Bronchial epithelial cell (primary cell): ENCODE data around the gene RHD. TPM values are rescaled to one million over a fixed set of nuclear protein-coding genes. Genes with fewer than 3 reads are reported as not detected.
"Not testable (repeated sequence)": the region's sequence is repeated elsewhere in the genome, so short reads cannot be mapped to it uniquely, and the experiment has no call there.

ENCODE experiments used
- DNase-seq: peaks from one replicate; pipeline ENCODE4 v3.0.0-alpha.2; 2010; ENCODE audit warnings: low read depth
- FAIRE-seq: peaks from 2 replicates; lab custom pipeline; 2011; peaks lifted over from hg19 to GRCh38; lab: Jason Lieb, UNC
- H3K27me3 ChIP-seq: 2 replicates; pipeline ENCODE4 v1.5.1; 2011; ENCODE audit warnings: low read length; ENCODE audit not compliant: control insufficient read depth, insufficient read depth
- H3K36me3 ChIP-seq: 2 replicates; pipeline ENCODE4 v1.5.1; 2011; ENCODE audit warnings: low read length; ENCODE audit not compliant: control insufficient read depth, insufficient read depth
- H3K4me3 ChIP-seq: 2 replicates; pipeline ENCODE4 v1.5.1; 2011; ENCODE audit warnings: mild to moderate bottlenecking, low read depth, low read length, control low read depth
- CTCF ChIP-seq: IDR thresholded peaks from 2 replicates; pipeline ENCODE4 v1.5.1; 2011; ENCODE audit warnings: mild to moderate bottlenecking, moderate library complexity, low read length, control low read depth, inconsistent platforms; ENCODE audit not compliant: insufficient read depth, severe bottlenecking
- total RNA-seq: library from RNA; depleted of rRNA; stranded (reverse); fragments of >200 nt; gene quantifications from 2 replicates; pipeline ENCODE4 v1.2.1, GENCODE V29; 2014

RHD gene
- total RNA-seq, 1 donor from 2014 or later, result not detected

- not testable (repeated sequence) for H3K27me3 ChIP-seq, H3K36me3 ChIP-seq, FAIRE-seq, H3K4me3 ChIP-seq, DNase-seq
These were observed 40.6 kb downstream of the RHD start for GRCh38 chr1:25312806-25313470.

GRCh38 chr1:25320314-25320938 is 48.1 kb downstream of the RHD start:
- FAIRE-seq, H3K27me3 ChIP-seq, H3K4me3 ChIP-seq, DNase-seq, H3K36me3 ChIP-seq: not testable (repeated sequence)

GRCh38 chr1:25322127-25322526 is 49.8 kb downstream of the RHD start:
- H3K36me3 ChIP-seq, FAIRE-seq, DNase-seq, H3K27me3 ChIP-seq, H3K4me3 ChIP-seq: not testable (repeated sequence)

GRCh38 chr1:25324407-25324806 is 52.1 kb downstream of the RHD start:
- not testable (repeated sequence) for H3K4me3 ChIP-seq, FAIRE-seq, DNase-seq, H3K27me3 ChIP-seq, H3K36me3 ChIP-seq

- not testable (repeated sequence) for FAIRE-seq, H3K27me3 ChIP-seq, DNase-seq, H3K36me3 ChIP-seq, H3K4me3 ChIP-seq
These were observed 55.8 kb downstream of the RHD start for GRCh38 chr1:25327864-25328790.

GRCh38 chr1:25328791-25329185 is 56.5 kb downstream of the RHD start:
- not testable (repeated sequence) for H3K27me3 ChIP-seq, DNase-seq, H3K4me3 ChIP-seq, H3K36me3 ChIP-seq, FAIRE-seq

- not testable (repeated sequence) for H3K27me3 ChIP-seq, DNase-seq, H3K4me3 ChIP-seq, H3K36me3 ChIP-seq, FAIRE-seq
These were observed 57.0 kb downstream of the RHD start for GRCh38 chr1:25329336-25329735.

GRCh38 chr1:25329950-25330349 is 57.6 kb downstream of the RHD start:
- H3K4me3 ChIP-seq, FAIRE-seq, H3K27me3 ChIP-seq, H3K36me3 ChIP-seq, DNase-seq: not testable (repeated sequence)

GRCh38 chr1:25336922-25337354 is 64.6 kb downstream of the RHD start:
- H3K27me3 ChIP-seq, DNase-seq, H3K36me3 ChIP-seq: not testable (repeated sequence)
- TF ChIP-seq CTCF, result peak; percentile 21
- peak; percentile 13 for FAIRE-seq
- H3K4me3 ChIP-seq, result peak overlapping the region; percentile 51

- H3K27me3 ChIP-seq, H3K36me3 ChIP-seq, DNase-seq, FAIRE-seq: not testable (repeated sequence)
- peak overlapping the region; percentile 92 for H3K4me3 ChIP-seq
These were observed 65.3 kb downstream of the RHD start for GRCh38 chr1:25337483-25338187.
